ENCODE measurements around the gene CEACAM19. TPM values are rescaled to one million over a fixed set of nuclear protein-coding genes. Genes with fewer than 3 reads are reported as not detected.

Gene CEACAM19
- total and polyA plus RNA-seq, 9 of the 15 experiments (the other 6 are each of a cell fraction or from before 2014, with no cell fraction given): 0.15 to 0.30 (median 0.23) TPM; not detected in 5

DNA sequence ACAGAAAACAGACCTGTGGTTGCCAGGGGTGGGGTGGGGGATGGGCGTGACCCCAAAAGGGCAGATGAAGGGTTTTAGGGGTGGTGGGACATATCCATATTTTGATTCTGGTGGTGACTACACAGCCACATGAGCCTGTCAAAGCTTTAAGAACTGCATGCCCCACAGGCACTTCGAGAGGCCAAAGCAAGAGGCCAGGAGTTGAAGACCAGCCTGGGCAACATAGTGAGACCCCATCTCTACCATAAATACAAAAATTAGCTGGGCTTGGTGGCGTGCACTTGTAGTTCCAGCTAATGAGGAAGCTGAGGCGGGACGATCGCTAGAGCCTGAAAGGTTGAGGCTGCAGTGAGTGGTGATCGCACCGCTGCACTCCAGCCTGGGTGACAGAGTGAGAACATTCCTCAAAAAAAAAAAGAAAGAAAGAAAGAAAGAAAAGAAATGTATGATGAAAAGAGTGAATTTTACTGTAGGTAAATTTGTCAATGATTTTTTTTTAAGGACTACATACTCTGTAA, 58.3 kb downstream of the CEACAM19 start (continued):
- TF ChIP-seq, protein P1, sequence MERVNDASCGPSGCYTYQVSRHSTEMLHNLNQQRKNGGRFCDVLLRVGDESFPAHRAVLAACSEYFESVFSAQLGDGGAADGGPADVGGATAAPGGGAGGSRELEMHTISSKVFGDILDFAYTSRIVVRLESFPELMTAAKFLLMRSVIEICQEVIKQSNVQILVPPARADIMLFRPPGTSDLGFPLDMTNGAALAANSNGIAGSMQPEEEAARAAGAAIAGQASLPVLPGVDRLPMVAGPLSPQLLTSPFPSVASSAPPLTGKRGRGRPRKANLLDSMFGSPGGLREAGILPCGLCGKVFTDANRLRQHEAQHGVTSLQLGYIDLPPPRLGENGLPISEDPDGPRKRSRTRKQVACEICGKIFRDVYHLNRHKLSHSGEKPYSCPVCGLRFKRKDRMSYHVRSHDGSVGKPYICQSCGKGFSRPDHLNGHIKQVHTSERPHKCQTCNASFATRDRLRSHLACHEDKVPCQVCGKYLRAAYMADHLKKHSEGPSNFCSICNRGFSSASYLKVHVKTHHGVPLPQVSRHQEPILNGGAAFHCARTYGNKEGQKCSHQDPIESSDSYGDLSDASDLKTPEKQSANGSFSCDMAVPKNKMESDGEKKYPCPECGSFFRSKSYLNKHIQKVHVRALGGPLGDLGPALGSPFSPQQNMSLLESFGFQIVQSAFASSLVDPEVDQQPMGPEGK (CRISPR knock-in tag; IDR thresholded peaks at IDR 0.05; ENCODE audit: borderline replicate concordance): no peak

DNA sequence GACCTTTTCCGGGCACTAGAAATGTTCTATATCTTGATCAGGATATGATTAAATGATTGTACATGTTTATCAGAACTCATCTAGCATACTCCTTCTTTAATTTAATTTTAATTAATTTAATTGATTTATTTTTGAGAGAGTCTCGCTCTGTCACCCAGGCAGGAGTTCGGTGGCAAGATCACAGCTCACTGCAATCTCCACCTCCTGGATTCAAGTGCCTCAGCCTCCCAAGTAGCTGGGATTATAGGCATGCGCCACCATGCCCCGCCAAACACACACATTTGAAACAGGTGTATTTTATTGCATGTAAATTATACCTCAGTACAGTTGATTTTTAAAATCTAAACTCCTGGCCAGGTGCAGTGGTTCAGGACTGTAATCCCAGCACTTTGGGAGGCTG, 59.8 kb downstream of the CEACAM19 start:
- no peak for ATAC-seq
- H3K9me1 ChIP-seq (ENCODE audit: control insufficient read depth, insufficient read depth, low read length): no peaks in the 10 kb centered on the region
- no peaks in the 10 kb centered on the region for H3K27me3 ChIP-seq (ENCODE audit: control insufficient read depth in 2 of 2, insufficient read depth in 2 of 2, low read length in 2 of 2)
- CTCF ChIA-PET (ENCODE audit: low intra/inter-chr PET ratio): no interaction called here
- no peak overlapping the region for H3K9ac ChIP-seq (ENCODE audit: insufficient read depth in 1 of 2, low read depth in 2 of 2, low read length in 2 of 2)
- H3K4me3 ChIP-seq: no peak overlapping the region
- no peaks in the 10 kb centered on the region for H3K36me3 ChIP-seq (ENCODE audit: control insufficient read depth, insufficient read depth, low read length)
- no peak overlapping the region for H3K4me2 ChIP-seq (ENCODE audit: insufficient read depth, low read length)
- BruUV-seq (replicated peaks): no TSS peak
- H3K4me1 ChIP-seq (replicated peaks in 1 of 2; ENCODE audit: control insufficient read depth in 2 of 2, insufficient read depth in 2 of 2, low read length in 2 of 2): no peaks in the 10 kb centered on the region; a peak in 1 of 5 replicates
- WGBS (ENCODE audit: insufficient coverage, low coverage, missing lambda C conversion rate): 55% methylated on average over 5 of the region's 5 CpGs
- no peaks in the 10 kb centered on the region for H3K9me3 ChIP-seq (replicated peaks; ENCODE audit: control insufficient read depth, insufficient read depth, low read depth, low read length)
- no peaks in the 10 kb centered on the region for H4K20me1 ChIP-seq (replicated peaks; ENCODE audit: control insufficient read depth, insufficient read depth, low read length)
- H2AFZ ChIP-seq (ENCODE audit: low read depth, low read length): no peak overlapping the region
- H3K79me2 ChIP-seq (ENCODE audit: control insufficient read depth, insufficient read depth, low read length): no peaks in the 10 kb centered on the region
- H3K27ac ChIP-seq (ENCODE audit: extremely low read depth, low read depth, low read length): no peak overlapping the region
- FAIRE-seq: no peak
- DNase-seq (ENCODE audit: extremely low read depth in 1 of 4, low spot score in 3 of 4): no peak
- intact Hi-C loops (cut with micrococcal nuclease) (no loop called here), in situ Hi-C loops (cut with MboI) (no loop called here)
- POLR2A ChIA-PET: interaction anchor here (0.5 to 1.7 kb wide), 4 partner anchors 9 to 960 kb away, joined by 3 to 5 read pairs (median 3); partner anchors contain the start of gene CLASRP
- TF ChIP-seq ZNF408 (CRISPR knock-in tag; IDR thresholded peaks at IDR 0.05; ENCODE audit: low read depth) (no peak), CHD4 (IDR thresholded peaks at IDR 0.05; ENCODE audit: insufficient read depth, insufficient replicate concordance, low read depth, low read length, poor library complexity, severe bottlenecking) (no peak), ZNF79 (CRISPR knock-in tag; IDR thresholded peaks at IDR 0.05; ENCODE audit: low read depth) (no peak), KAT7 (CRISPR knock-in tag; IDR thresholded peaks at IDR 0.05; ENCODE audit: borderline replicate concordance) (no peak), ZC3H11A (IDR thresholded peaks at IDR 0.05; ENCODE audit: low read depth, low read length) (no peak), NCOA6 (IDR thresholded peaks at IDR 0.05) (no peak), ARID1B (IDR thresholded peaks at IDR 0.05) (no peak), ZNF764 (CRISPR knock-in tag; IDR thresholded peaks at IDR 0.05; ENCODE audit: low read depth) (no peak), ZZZ3 (IDR thresholded peaks at IDR 0.05) (no peak), CAMTA2 (CRISPR knock-in tag; conservative IDR thresholded peaks at IDR 0.05) (no peak), MAFG (tag; conservative IDR thresholded peaks at IDR 0.05) (no peak), ZNF263 (CRISPR knock-in tag; IDR thresholded peaks at IDR 0.05; ENCODE audit: borderline replicate concordance) (no peak), FOS (IDR thresholded peaks at IDR 0.05; ENCODE audit: extremely low read depth, insufficient read length) (no peak), ZBTB1 (CRISPR knock-in tag; IDR thresholded peaks at IDR 0.05; ENCODE audit: borderline replicate concordance, low read depth) (no peak), WHSC1 (IDR thresholded peaks at IDR 0.05; ENCODE audit: low read length) (no peak), BRCA1 (IDR thresholded peaks at IDR 0.05) (no peak), BRCA1 (CRISPR knock-in tag; IDR thresholded peaks at IDR 0.05) (no peak), CCNT2 (IDR thresholded peaks at IDR 0.05; ENCODE audit: borderline replicate concordance, extremely low read depth, insufficient read length, low read depth, low read length) (no peak)
- TF ChIP-seq, protein P2, sequence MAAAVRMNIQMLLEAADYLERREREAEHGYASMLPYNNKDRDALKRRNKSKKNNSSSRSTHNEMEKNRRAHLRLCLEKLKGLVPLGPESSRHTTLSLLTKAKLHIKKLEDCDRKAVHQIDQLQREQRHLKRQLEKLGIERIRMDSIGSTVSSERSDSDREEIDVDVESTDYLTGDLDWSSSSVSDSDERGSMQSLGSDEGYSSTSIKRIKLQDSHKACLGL (CRISPR knock-in tag; IDR thresholded peaks at IDR 0.05; ENCODE audit: borderline replicate concordance, poor library complexity, severe bottlenecking): no peak
